AG04450 (cell line): ENCODE results near the gene PRRG3. TPM values are rescaled to one million over a fixed set of nuclear protein-coding genes. Genes with fewer than 3 reads are reported as not detected.

Experiments used
- CTCF ChIA-PET: fragments of 300-600, 350-600 bp; formaldehyde crosslinking; extraction: SDS; loops from one replicate; lab custom pipeline; 2022; ENCODE audit warnings: antibody characterized with exemption, inconsistent platforms; lab: Charles Lee
- POLR2A ChIA-PET: fragments of 350-600 bp; formaldehyde crosslinking; extraction: SDS; loops from one replicate; lab custom pipeline; 2021; ENCODE audit warnings: antibody characterized with exemption, inconsistent platforms; lab: Yijun Ruan, JAX
- DNase-seq: peaks from one replicate; pipeline ENCODE4 v3.0.0-alpha.2; 2011; ENCODE audit warnings: low read depth, low spot score
- H3K27ac ChIP-seq: one replicate; pipeline ENCODE4 v1.5.1; 2012; ENCODE audit warnings: low read depth, low read length, control low read depth
- H3K27me3 ChIP-seq: one replicate; pipeline ENCODE4 v1.6.0; 2012; ENCODE audit warnings: low read length; ENCODE audit not compliant: control insufficient read depth, insufficient read depth
- H3K4me3 ChIP-seq: 2 replicates; pipeline ENCODE4 v1.5.1; 2011; ENCODE audit warnings: mild to moderate bottlenecking, low read depth, low read length, control low read depth
- H3K9me3 ChIP-seq: 2 replicates; pipeline ENCODE4 v1.5.1; 2012; ENCODE audit warnings: low read length; ENCODE audit not compliant: control insufficient read depth, insufficient read depth
- polyA plus RNA-seq: library from polyadenylated mRNA; depleted of rRNA; stranded (reverse); fragments of >200 nt; gene quantifications from 2 replicates; pipeline ENCODE4 v1.2.3, GENCODE V29; 2011
- TF ChIP-seq, protein P1 (sequence below): IDR thresholded peaks from 2 replicates; pipeline ENCODE4 v1.5.1; 2011; ENCODE audit warnings: low read depth, low read length, control low read depth, inconsistent platforms

The PRRG3 gene
- polyA plus RNA-seq, 1 experiment: not detected

DNA sequence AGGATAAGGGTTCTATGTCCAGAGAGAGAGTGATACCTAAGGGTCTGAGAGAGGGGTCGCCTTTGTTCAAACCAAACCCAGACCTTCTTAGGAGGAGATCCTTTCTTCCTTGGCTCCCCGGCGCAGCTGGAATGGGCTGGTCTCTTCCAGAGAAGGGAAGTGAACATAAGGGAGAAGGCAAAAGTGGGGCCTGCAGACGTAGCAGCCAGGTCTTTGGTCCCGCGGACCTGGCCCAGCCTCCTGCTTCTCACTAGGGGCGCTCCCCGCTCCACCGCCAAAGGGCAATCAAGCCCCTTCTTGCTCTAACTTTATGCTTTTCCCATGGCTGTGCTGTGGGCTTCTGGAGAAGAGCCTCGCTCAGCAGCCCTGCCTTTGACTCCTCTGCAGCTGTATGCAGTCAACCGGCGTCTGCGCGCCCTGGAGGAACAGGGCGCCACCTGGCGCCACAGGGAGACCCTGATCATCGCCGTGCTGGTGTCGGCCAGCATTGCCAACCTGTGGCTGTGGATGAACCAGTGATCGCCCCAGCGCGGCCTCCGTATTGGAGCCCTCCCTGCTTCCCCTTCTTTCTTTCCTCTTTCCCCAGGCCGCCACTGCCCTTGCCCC, 27.1 kb downstream of the PRRG3 start:
- CTCF ChIA-PET: interaction anchor here (0.6 to 0.7 kb wide), 2 partner anchors 571 to 572 kb away, joined by 4 to 6 read pairs; no protein-coding TSS in a partner anchor
- POLR2A ChIA-PET: no interaction called here
- Histone ChIP-seq H3K4me3 (no peak overlapping the region), H3K9me3 (no peaks in the 10 kb centered on the region), H3K27me3 (no peaks in the 10 kb centered on the region), H3K27ac (no peak overlapping the region)
- no peak for DNase-seq
- TF ChIP-seq, protein P1, sequence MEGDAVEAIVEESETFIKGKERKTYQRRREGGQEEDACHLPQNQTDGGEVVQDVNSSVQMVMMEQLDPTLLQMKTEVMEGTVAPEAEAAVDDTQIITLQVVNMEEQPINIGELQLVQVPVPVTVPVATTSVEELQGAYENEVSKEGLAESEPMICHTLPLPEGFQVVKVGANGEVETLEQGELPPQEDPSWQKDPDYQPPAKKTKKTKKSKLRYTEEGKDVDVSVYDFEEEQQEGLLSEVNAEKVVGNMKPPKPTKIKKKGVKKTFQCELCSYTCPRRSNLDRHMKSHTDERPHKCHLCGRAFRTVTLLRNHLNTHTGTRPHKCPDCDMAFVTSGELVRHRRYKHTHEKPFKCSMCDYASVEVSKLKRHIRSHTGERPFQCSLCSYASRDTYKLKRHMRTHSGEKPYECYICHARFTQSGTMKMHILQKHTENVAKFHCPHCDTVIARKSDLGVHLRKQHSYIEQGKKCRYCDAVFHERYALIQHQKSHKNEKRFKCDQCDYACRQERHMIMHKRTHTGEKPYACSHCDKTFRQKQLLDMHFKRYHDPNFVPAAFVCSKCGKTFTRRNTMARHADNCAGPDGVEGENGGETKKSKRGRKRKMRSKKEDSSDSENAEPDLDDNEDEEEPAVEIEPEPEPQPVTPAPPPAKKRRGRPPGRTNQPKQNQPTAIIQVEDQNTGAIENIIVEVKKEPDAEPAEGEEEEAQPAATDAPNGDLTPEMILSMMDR: peak; percentile 45

DNA sequence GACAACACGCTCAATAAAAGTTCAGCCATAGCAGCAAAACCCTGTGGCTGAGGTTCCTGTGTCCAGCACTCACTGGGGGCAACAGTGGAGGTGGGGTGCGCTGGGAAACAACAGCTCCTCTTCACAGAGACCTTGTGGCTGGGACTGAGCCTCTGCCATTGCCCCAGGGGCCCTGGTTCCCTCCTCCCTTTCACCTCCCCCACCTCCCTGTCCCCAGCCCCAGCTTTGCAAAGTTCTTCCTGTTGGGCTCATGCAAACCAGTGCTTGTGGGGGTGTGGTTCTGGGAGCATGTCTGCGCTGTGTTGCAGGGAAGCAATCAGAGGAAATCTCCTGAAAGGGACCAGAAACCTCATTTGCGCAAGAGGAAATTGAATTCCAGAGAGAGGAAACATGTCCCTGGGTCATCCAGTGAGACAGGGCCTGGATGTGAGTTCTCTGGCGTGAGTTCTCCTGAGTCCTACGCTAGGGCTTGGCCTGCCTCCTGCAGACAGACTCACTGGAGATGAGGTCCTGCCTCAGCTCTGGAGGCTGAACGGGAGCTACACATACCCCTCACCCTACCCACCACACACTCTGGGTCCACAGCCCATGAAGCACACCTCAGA, 28.0 kb downstream of the PRRG3 start:
- CTCF ChIA-PET: interaction anchor here (0.9 kb wide), 1 partner anchor 9 kb away, joined by 3 read pairs; no protein-coding TSS in a partner anchor
- no peaks in the 10 kb centered on the region for H3K27me3 ChIP-seq
- H3K4me3 ChIP-seq: no peak overlapping the region
- POLR2A ChIA-PET: no interaction called here
- no peak for DNase-seq
- TF ChIP-seq, protein P1: no peak
- H3K9me3 ChIP-seq: no peaks in the 10 kb centered on the region
- H3K27ac ChIP-seq: no peak overlapping the region

DNA sequence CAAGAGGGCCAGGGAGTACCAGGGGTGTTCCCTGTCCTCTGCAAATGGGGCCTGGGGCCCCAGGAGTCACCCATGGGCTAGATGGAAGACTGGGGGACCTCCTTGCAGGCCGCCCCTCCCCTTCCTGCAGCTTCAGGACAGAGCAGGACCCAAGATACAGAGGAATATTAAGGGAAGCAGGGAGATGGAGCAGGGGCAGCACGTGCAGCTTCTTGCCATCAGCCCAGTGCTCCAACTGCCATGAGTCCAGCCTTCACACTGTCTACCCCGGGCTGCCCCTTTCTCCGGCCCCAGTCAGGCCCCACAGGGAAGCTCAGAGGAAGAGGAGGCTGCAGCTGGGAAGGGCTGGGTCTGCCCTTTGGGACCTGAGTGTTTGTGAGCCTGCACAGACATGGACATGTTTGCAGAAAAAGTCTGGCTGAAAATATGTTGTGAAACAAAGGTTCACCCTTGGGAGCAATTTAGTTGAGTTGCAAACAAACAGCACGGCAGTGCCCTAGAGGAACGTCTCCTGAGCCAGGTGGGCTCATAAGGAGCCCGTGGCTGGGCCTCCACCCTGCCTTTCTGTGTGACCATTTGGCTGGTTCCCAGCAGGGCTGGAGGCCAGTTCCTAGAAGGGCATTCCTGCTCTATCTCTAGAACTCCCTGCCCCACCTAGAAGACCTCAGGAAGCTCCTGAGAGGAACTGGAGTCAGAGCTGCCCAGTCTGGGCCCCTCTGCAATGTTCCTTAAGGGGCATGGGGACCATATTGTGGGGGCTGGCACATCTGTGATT, 29.5 kb downstream of the PRRG3 start:
- TF ChIP-seq, protein P1: no peak
- ChIA-PET POLR2A (no interaction called here), CTCF (no interaction called here)
- Histone ChIP-seq H3K4me3 (no peak overlapping the region), H3K27ac (no peak overlapping the region), H3K9me3 (no peaks in the 10 kb centered on the region), H3K27me3 (no peaks in the 10 kb centered on the region)
- DNase-seq: no peak

DNA sequence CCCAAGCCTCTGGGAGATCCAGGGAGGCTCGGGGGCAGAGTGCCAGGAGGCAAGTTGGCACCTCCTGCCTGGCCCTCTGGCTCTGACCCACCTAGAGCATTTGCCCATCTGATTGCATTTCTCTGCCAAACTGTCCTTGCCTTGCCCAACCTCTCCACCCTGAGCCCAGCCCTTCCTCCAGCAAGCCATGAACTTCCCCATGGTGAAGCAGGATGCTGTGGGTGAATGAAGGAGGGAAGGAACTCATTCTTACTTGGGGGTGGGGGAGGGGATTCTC, 30.0 kb downstream of the PRRG3 start:
- POLR2A ChIA-PET: no interaction called here
- Histone ChIP-seq H3K27ac (no peak overlapping the region), H3K4me3 (no peak overlapping the region), H3K27me3 (no peaks in the 10 kb centered on the region), H3K9me3 (no peaks in the 10 kb centered on the region)
- CTCF ChIA-PET: no interaction called here
- no peak for DNase-seq
- TF ChIP-seq, protein P1: no peak

DNA sequence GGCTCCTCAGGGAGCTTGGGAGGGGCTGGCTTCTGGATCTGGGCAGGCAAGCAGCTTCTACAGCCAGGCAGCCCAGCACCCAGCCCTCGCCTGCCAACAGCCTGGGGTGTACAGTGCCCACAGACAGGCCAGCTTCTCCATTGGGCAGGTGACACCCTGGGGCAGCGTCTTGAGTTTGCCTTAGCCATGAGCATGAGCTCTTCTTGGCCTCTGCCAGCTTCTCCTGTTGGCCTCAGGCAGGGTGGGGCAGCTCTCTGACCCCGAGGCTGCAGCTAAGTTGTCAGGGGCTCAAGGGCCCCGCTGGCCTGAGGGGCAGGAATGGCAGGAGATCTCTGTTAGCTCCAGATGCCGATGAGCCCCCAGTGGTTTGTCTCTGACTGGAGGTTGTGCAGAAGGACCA, 31.5 kb downstream of the PRRG3 start:
- no peak for DNase-seq
- H3K9me3 ChIP-seq: no peaks in the 10 kb centered on the region
- ChIA-PET CTCF (no interaction called here), POLR2A (no interaction called here)
- TF ChIP-seq, protein P1: no peak
- H3K4me3 ChIP-seq: no peak overlapping the region
- H3K27ac ChIP-seq: no peak overlapping the region
- no peaks in the 10 kb centered on the region for H3K27me3 ChIP-seq
